Kidney epithelial cell (primary cell): ENCODE measurements around the gene KCNMB2. TPM values are rescaled to one million over a fixed set of nuclear protein-coding genes. Genes with fewer than 3 reads are reported as not detected.

Source experiments
- DNase-seq: peaks from one replicate; pipeline ENCODE4 v3.0.0-alpha.2; 2010; ENCODE audit warnings: low read depth
- H3K27me3 ChIP-seq: 2 replicates; pipeline ENCODE4 v1.6.0; 2011; ENCODE audit warnings: low read length; ENCODE audit not compliant: control insufficient read depth, insufficient read depth
- H3K36me3 ChIP-seq: 2 replicates; pipeline ENCODE4 v1.5.1; 2011; ENCODE audit warnings: low read length; ENCODE audit not compliant: control insufficient read depth, insufficient read depth
- H3K4me3 ChIP-seq: 2 replicates; pipeline ENCODE4 v1.5.1; 2011; ENCODE audit warnings: low read depth, mild to moderate bottlenecking, control low read depth, low read length
- total RNA-seq: library from RNA; depleted of rRNA; stranded (reverse); fragments of >200 nt; gene quantifications from 2 replicates; pipeline ENCODE4 v1.2.3, GENCODE V29; 2015
- TF ChIP-seq, protein P1 (sequence below): IDR thresholded peaks from 2 replicates; pipeline ENCODE4 v1.5.1; 2011; ENCODE audit warnings: mild to moderate bottlenecking, moderate library complexity, low read length, control low read depth, inconsistent platforms; ENCODE audit not compliant: insufficient read depth, poor library complexity, severe bottlenecking

The KCNMB2 gene
- total RNA-seq, 1 donor from 2014 or later, result 3.6 TPM

- TF ChIP-seq, protein P1, sequence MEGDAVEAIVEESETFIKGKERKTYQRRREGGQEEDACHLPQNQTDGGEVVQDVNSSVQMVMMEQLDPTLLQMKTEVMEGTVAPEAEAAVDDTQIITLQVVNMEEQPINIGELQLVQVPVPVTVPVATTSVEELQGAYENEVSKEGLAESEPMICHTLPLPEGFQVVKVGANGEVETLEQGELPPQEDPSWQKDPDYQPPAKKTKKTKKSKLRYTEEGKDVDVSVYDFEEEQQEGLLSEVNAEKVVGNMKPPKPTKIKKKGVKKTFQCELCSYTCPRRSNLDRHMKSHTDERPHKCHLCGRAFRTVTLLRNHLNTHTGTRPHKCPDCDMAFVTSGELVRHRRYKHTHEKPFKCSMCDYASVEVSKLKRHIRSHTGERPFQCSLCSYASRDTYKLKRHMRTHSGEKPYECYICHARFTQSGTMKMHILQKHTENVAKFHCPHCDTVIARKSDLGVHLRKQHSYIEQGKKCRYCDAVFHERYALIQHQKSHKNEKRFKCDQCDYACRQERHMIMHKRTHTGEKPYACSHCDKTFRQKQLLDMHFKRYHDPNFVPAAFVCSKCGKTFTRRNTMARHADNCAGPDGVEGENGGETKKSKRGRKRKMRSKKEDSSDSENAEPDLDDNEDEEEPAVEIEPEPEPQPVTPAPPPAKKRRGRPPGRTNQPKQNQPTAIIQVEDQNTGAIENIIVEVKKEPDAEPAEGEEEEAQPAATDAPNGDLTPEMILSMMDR, result no peak
- H3K4me3 ChIP-seq, result no peak overlapping the region
- DNase-seq, result no peak
- H3K27me3 ChIP-seq, result no peaks in the 10 kb centered on the region
- H3K36me3 ChIP-seq, result no peaks in the 10 kb centered on the region
Measured at GRCh38 chr3:178823150-178823549, 286.9 kb downstream of the KCNMB2 start.

- no peaks in the 10 kb centered on the region for H3K36me3 ChIP-seq
- no peak overlapping the region for H3K4me3 ChIP-seq
- no peak for DNase-seq
- TF ChIP-seq, protein P1, result no peak
- H3K27me3 ChIP-seq, result no peaks in the 10 kb centered on the region
Measured at GRCh38 chr3:178823591-178824246, 287.5 kb downstream of the KCNMB2 start.

DNA sequence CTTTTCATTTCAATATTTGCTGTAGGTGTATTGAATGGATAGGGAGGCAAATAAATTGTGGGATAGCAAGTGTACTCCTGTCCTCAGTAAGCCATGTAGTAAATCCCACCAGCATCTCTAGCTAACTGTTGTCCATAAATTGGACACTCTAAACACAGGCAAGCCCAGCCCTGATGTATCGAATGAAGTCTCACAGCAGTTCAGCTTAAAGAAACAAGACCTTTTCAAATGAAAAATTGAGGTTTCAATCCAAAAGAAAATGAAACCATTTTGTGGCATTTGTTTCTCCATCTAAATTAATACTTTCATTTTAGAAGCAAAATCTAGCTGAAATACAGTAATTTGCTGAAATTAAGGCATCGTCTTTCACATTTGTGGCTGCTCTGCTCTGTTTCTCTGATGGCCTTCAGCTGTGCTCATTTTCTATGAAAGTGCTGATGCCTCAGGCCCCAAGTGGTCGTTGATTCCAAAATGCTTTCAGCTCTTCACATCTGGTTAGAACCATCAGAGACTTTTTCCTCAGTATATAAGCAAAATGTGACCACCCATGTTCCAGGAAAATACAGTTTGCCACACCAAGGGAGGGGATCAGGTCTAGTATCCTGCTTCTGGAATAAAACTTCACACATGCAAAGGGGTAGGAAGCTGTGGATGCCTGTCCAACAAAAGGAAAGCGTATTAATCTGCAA, 290.3 kb downstream of the KCNMB2 start:
- no peak overlapping the region for H3K4me3 ChIP-seq
- H3K36me3 ChIP-seq, result no peaks in the 10 kb centered on the region
- TF ChIP-seq, protein P1, result no peak
- H3K27me3 ChIP-seq, result no peaks in the 10 kb centered on the region
- DNase-seq, result no peak

GRCh38 chr3:178827285-178827856, 291.1 kb downstream of the KCNMB2 start:
- TF ChIP-seq, protein P1, result no peak
- DNase-seq, result no peak

GRCh38 chr3:178833695-178834094, 297.5 kb downstream of the KCNMB2 start:
- no peak for DNase-seq
- H3K36me3 ChIP-seq, result no peaks in the 10 kb centered on the region
- no peaks in the 10 kb centered on the region for H3K27me3 ChIP-seq
- TF ChIP-seq, protein P1, result no peak
- no peak overlapping the region for H3K4me3 ChIP-seq

More at GRCh38 chr3:178827285-178827856, 291.1 kb downstream of the KCNMB2 start:
- Histone ChIP-seq H3K4me3 (no peak overlapping the region), H3K36me3 (no peaks in the 10 kb centered on the region), H3K27me3 (no peaks in the 10 kb centered on the region)
